HEK293 (cell line): Measurements from ENCODE around the gene CXCR4.

Experiments used
- CTCF ChIA-PET: fragments of 350-600 bp; formaldehyde crosslinking; extraction: SDS; loops from one replicate; lab custom pipeline; 2021; ENCODE audit warnings: antibody characterized with exemption; lab: Yijun Ruan, JAX
- POLR2A ChIA-PET: fragments of 300-600 bp; formaldehyde crosslinking; extraction: SDS; loops from one replicate; lab custom pipeline; 2020; ENCODE audit warnings: antibody characterized with exemption, inconsistent platforms; lab: Yijun Ruan, JAX
- H3K27ac ChIP-seq: fragments of 200-500 bp; sonication (Bioruptor generic); 2 replicates; pipeline ENCODE4 v1.5.1; 2014; ENCODE audit warnings: low read depth, low read length, control low read depth, inconsistent platforms; ENCODE audit errors: extremely low read depth
- H3K36me3 ChIP-seq, 2 experiments: fragments of 200-500 bp in 1 of 2; sonication (Bioruptor generic) in 1 of 2; 1 replicate in 1 of 2; 2 replicates in 1 of 2; pipeline ENCODE4 v1.5.1; 2014 to 2017; ENCODE audit warnings: inconsistent platforms in 2 of 2, low read length in 2 of 2; ENCODE audit not compliant: control insufficient read depth in 2 of 2, insufficient read depth in 1 of 2
- H3K4me1 ChIP-seq: fragments of 200-500 bp; sonication (Bioruptor generic); 2 replicates; pipeline ENCODE4 v1.5.1; 2014; ENCODE audit warnings: mild to moderate bottlenecking, low read length, inconsistent platforms; ENCODE audit not compliant: control insufficient read depth, insufficient read depth
- H3K4me3 ChIP-seq: 2 replicates; pipeline ENCODE4 v1.5.1; 2011; ENCODE audit warnings: low read depth, mild to moderate bottlenecking, control low read depth, low read length, moderate library complexity
- H3K9me3 ChIP-seq: fragments of 200-500 bp; sonication (Bioruptor generic); 2 replicates; pipeline ENCODE4 v1.5.1; 2014; ENCODE audit warnings: low read depth, low read length, inconsistent platforms; ENCODE audit not compliant: control insufficient read depth, insufficient read depth
- CTCF ChIP-seq: fragments of 450-650 bp; formaldehyde crosslinking; IDR thresholded peaks from 2 replicates; pipeline ENCODE4 v1.5.1; 2016; ENCODE audit warnings: missing biosample characterization, missing genetic modification characterization
- GLI2 ChIP-seq: fragments of 450-650 bp; formaldehyde crosslinking; IDR thresholded peaks from 2 replicates; pipeline ENCODE4; 2017; ENCODE audit warnings: missing biosample characterization, missing genetic modification characterization, low read depth, borderline replicate concordance
- HOXC10 ChIP-seq: sonication (generic); formaldehyde crosslinking; IDR thresholded peaks from 2 replicates; pipeline ENCODE4 v1.8.1; 2023; ENCODE audit warnings: mild to moderate bottlenecking, missing genetic modification reagents
- KLF10 ChIP-seq: fragments of 450-650 bp; IDR thresholded peaks from 2 replicates; pipeline ENCODE4 v1.5.1; 2018; ENCODE audit warnings: missing biosample characterization, mild to moderate bottlenecking, missing genetic modification characterization
- PRDM4 ChIP-seq: fragments of 450-650 bp; formaldehyde crosslinking; IDR thresholded peaks from 2 replicates; pipeline ENCODE4 v1.5.1; 2017; ENCODE audit warnings: missing biosample characterization, missing genetic modification characterization
- RBAK ChIP-seq: fragments of 450-650 bp; formaldehyde crosslinking; IDR thresholded peaks from 2 replicates; pipeline ENCODE4 v1.5.1; 2016; ENCODE audit warnings: missing biosample characterization, missing genetic modification characterization
- SCRT1 ChIP-seq: fragments of 450-650 bp; formaldehyde crosslinking; IDR thresholded peaks from 2 replicates; pipeline ENCODE4 v1.5.1; 2016; ENCODE audit warnings: missing biosample characterization, missing genetic modification characterization, borderline replicate concordance
- SP3 ChIP-seq: fragments of 450-650 bp; formaldehyde crosslinking; IDR thresholded peaks from 2 replicates; pipeline ENCODE4 v1.5.1; 2016; ENCODE audit warnings: missing biosample characterization, missing genetic modification characterization
- ZIC2 ChIP-seq: fragments of 450-650 bp; formaldehyde crosslinking; IDR thresholded peaks from 2 replicates; pipeline ENCODE4 v1.5.1; 2016; ENCODE audit warnings: missing biosample characterization, missing genetic modification characterization
- ZNF140 ChIP-seq: fragments of 450-650 bp; formaldehyde crosslinking; IDR thresholded peaks from 2 replicates; pipeline ENCODE4 v1.5.1; 2016; ENCODE audit warnings: missing biosample characterization, missing genetic modification characterization
- ZNF239 ChIP-seq: fragments of 450-650 bp; formaldehyde crosslinking; IDR thresholded peaks from 2 replicates; pipeline ENCODE4 v1.5.1; 2016; ENCODE audit warnings: missing biosample characterization, missing genetic modification characterization
- ZNF280D ChIP-seq: fragments of 450-650 bp; formaldehyde crosslinking; IDR thresholded peaks from 2 replicates; pipeline ENCODE4 v1.5.1; 2016; ENCODE audit warnings: missing biosample characterization, missing genetic modification characterization
- ZNF350 ChIP-seq: fragments of 450-650 bp; formaldehyde crosslinking; IDR thresholded peaks from 2 replicates; pipeline ENCODE4 v1.5.0; 2017; ENCODE audit warnings: missing biosample characterization, mild to moderate bottlenecking, missing genetic modification characterization
- ZNF354C ChIP-seq: fragments of 450-650 bp; formaldehyde crosslinking; IDR thresholded peaks from 2 replicates; pipeline ENCODE4 v1.5.1; 2016; ENCODE audit warnings: missing biosample characterization, missing genetic modification characterization, low read depth, borderline replicate concordance
- ZNF37A ChIP-seq: fragments of 450-650 bp; IDR thresholded peaks from 2 replicates; pipeline ENCODE4 v1.5.1; 2018; ENCODE audit warnings: missing biosample characterization, missing genetic modification characterization
- ZNF391 ChIP-seq: fragments of 450-650 bp; formaldehyde crosslinking; IDR thresholded peaks from 2 replicates; pipeline ENCODE4 v1.5.1; 2016; ENCODE audit warnings: low read depth, missing biosample characterization, missing genetic modification characterization, borderline replicate concordance
- ZNF394 ChIP-seq: fragments of 450-650 bp; formaldehyde crosslinking; IDR thresholded peaks from 2 replicates; pipeline ENCODE4 v1.5.1; 2016; ENCODE audit warnings: missing biosample characterization, missing genetic modification characterization, mild to moderate bottlenecking, moderate library complexity, borderline replicate concordance
- ZNF544 ChIP-seq: fragments of 450-650 bp; formaldehyde crosslinking; IDR thresholded peaks from 2 replicates; pipeline ENCODE4 v1.5.0; 2017; ENCODE audit warnings: missing biosample characterization, missing genetic modification characterization
- ZNF548 ChIP-seq: fragments of 450-650 bp; formaldehyde crosslinking; IDR thresholded peaks from 2 replicates; pipeline ENCODE4 v1.5.1; 2016; ENCODE audit warnings: missing biosample characterization, missing genetic modification characterization
- ZNF549 ChIP-seq: fragments of 450-650 bp; IDR thresholded peaks from 2 replicates; pipeline ENCODE4 v1.5.1; 2018; ENCODE audit warnings: missing biosample characterization, missing genetic modification characterization, mild to moderate bottlenecking, inconsistent platforms, moderate library complexity
- ZNF558 ChIP-seq: fragments of 450-650 bp; formaldehyde crosslinking; IDR thresholded peaks from 2 replicates; pipeline ENCODE4 v1.5.1; 2016; ENCODE audit warnings: missing biosample characterization, missing genetic modification characterization
- ZNF561 ChIP-seq: fragments of 450-650 bp; IDR thresholded peaks from 2 replicates; pipeline ENCODE4 v1.5.1; 2018; ENCODE audit warnings: missing biosample characterization, missing genetic modification characterization, borderline replicate concordance
- ZNF626 ChIP-seq: fragments of 450-650 bp; sonication (Bioruptor Pico); formaldehyde crosslinking; IDR thresholded peaks from 2 replicates; pipeline ENCODE4 v1.5.1; 2018; ENCODE audit warnings: missing biosample characterization, missing genetic modification characterization, inconsistent platforms
- ZNF639 ChIP-seq: fragments of 450-650 bp; formaldehyde crosslinking; IDR thresholded peaks from 2 replicates; pipeline ENCODE4 v1.5.1; 2016; ENCODE audit warnings: missing biosample characterization, missing genetic modification characterization
- ZNF768 ChIP-seq: fragments of 450-650 bp; formaldehyde crosslinking; IDR thresholded peaks from 2 replicates; pipeline ENCODE4 v1.5.1; 2018; ENCODE audit warnings: missing biosample characterization, mild to moderate bottlenecking, missing genetic modification characterization

The CXCR4 gene

GRCh38 chr2:136081582-136082210 lies 36.3 kb downstream of the CXCR4 start (continued):
- TF ChIP-seq ZNF354C (tag by site-specific recombination) (no peak), SCRT1 (no peak), ZNF391 (tag by site-specific recombination) (no peak), ZNF37A (tag by site-specific recombination) (no peak), ZNF140 (tag by site-specific recombination) (no peak), GLI2 (tag by site-specific recombination) (no peak), ZNF350 (no peak), HOXC10 (CRISPR knock-in tag) (no peak), ZNF239 (tag by site-specific recombination) (no peak), ZNF394 (tag by site-specific recombination) (no peak), ZNF280D (no peak), ZNF561 (tag by site-specific recombination) (no peak), ZNF548 (no peak), ZNF768 (tag by site-specific recombination) (no peak), CTCF (no peak)

GRCh38 chr2:136080114-136080513 lies 37.8 kb downstream of the CXCR4 start:
- Histone ChIP-seq H3K27ac (no peak overlapping the region), H3K9me3 (no peaks in the 10 kb centered on the region), H3K4me3 (no peak overlapping the region), H3K4me1 (no peaks in the 10 kb centered on the region), H3K36me3 (no peaks in the 10 kb centered on the region)
- ChIA-PET POLR2A (no interaction called here), CTCF (no interaction called here)
- TF ChIP-seq PRDM4 (tag by site-specific recombination) (no peak), ZNF544 (tag by site-specific recombination) (no peak), ZNF391 (tag by site-specific recombination) (no peak), ZNF549 (no peak), ZNF639 (tag by site-specific recombination) (no peak), ZNF558 (tag by site-specific recombination) (no peak), SP3 (no peak), ZNF626 (tag by site-specific recombination) (no peak), RBAK (no peak), ZIC2 (tag by site-specific recombination) (no peak), KLF10 (tag by site-specific recombination) (no peak)
